ENCODE data around the gene IL17B. TPM values are rescaled to one million over a fixed set of nuclear protein-coding genes. Genes with fewer than 3 reads are reported as not detected.
A peak's percentile ranks its signal among the peaks of the same experiment; 100 is the strongest.

The IL17B gene
- total RNA-seq, 1 experiment from 2014 or later: not detected

GRCh38 chr5:149413477-149414210 lies 34.6 kb upstream of the IL17B start:
- Histone ChIP-seq H2BK12ac (ENCODE audit: insufficient read length, low read depth, low read length) (no peak overlapping the region), H3K4ac (ENCODE audit: low read depth, low read length) (no peak overlapping the region), H3K79me1 (ENCODE audit: insufficient read depth, low read depth, low read length, poor library complexity, severe bottlenecking) (no peaks in the 10 kb centered on the region), H2BK5ac (ENCODE audit: insufficient read length, low read length) (no peak overlapping the region), H4K91ac (ENCODE audit: insufficient read length, low read depth, low read length) (no peak overlapping the region), H4K8ac (replicated peaks; ENCODE audit: insufficient read length, low read depth, low read length) (no peak overlapping the region), H2AFZ (ENCODE audit: low read length) (no peak overlapping the region), H3K9ac (ENCODE audit: extremely low read depth, insufficient read length, low read length) (no peak overlapping the region), H4K5ac (ENCODE audit: insufficient read length, low read depth, low read length) (no peak overlapping the region), H3K23me2 (ENCODE audit: insufficient read length, low read depth, low read length, poor library complexity, severe bottlenecking) (no peaks in the 10 kb centered on the region), H2BK120ac (ENCODE audit: low read depth, low read length, poor library complexity, severe bottlenecking) (no peak overlapping the region), H3K23ac (ENCODE audit: insufficient read length, low read depth, low read length) (no peak overlapping the region), H2AK5ac (ENCODE audit: insufficient read length, low read length) (no peak overlapping the region), H3K27me3 (ENCODE audit: insufficient read depth, low read length) (no peaks in the 10 kb centered on the region), H3K18ac (ENCODE audit: insufficient read length, low read depth, low read length) (no peak overlapping the region), H2BK20ac (ENCODE audit: low read depth, low read length, poor library complexity, severe bottlenecking) (no peak overlapping the region), H4K20me1 (ENCODE audit: control insufficient read depth, insufficient read depth, insufficient read length) (no peaks in the 10 kb centered on the region), H3K14ac (ENCODE audit: insufficient read depth, low read length) (no peak overlapping the region), H3K9me3 (ENCODE audit: control insufficient read depth, low read depth, low read length) (no peaks in the 10 kb centered on the region), H3K56ac (ENCODE audit: insufficient read length, low read depth, low read length) (no peak overlapping the region), H3K27ac (ENCODE audit: insufficient read length, low read depth, low read length) (no peak overlapping the region), H3K4me2 (ENCODE audit: insufficient read depth, insufficient read length, low read length) (no peak overlapping the region), H2BK15ac (ENCODE audit: low read depth, low read length) (no peak overlapping the region), H3K79me2 (ENCODE audit: insufficient read depth, low read length) (no peaks in the 10 kb centered on the region), H3K4me1 (ENCODE audit: insufficient read depth, low read length) (no peaks in the 10 kb centered on the region), H3T11ph (ENCODE audit: low read length) (no peak overlapping the region)
- no CpG with 5 or more reads among the region's 16 CpGs for WGBS (ENCODE audit: extremely low coverage, insufficient read length, low lambda C conversion rate)
- no peak for DNase-seq
- H3K4me1 Mint-ChIP-seq: peaks cover 16 to 31% of the 10 kb centered on the region in 2 experiments
- no peaks in the 10 kb centered on the region for H3K9me3 Mint-ChIP-seq
- H3K36me3 Mint-ChIP-seq (ENCODE audit: insufficient read depth in 1 of 3, low read depth in 3 of 3): no peaks in the 10 kb centered on the region
- TF ChIP-seq CTCF (conservative IDR thresholded peaks at IDR 0.05): no peak
- no peaks in the 10 kb centered on the region for H3K27me3 Mint-ChIP-seq (ENCODE audit: low read depth)
- 0 out of 7 replicates have a peak overlapping the region, but pooled peaks of 1 of the 3 experiments have one; percentile 60 for H3K27ac Mint-ChIP-seq
- no peak overlapping the region for H3K4me3 Mint-ChIP-seq

Data from H9 (cell line).